ENCODE measurements around the gene PDCD11.

GRCh38 chr10:103455235-103455634 lies 58.8 kb downstream of the PDCD11 start:
- no peak for TF ChIP-seq CHD7 (IDR thresholded peaks at IDR 0.05; ENCODE audit: insufficient replicate concordance, low read length)
- no peak for TF ChIP-seq KDM1A (IDR thresholded peaks at IDR 0.05; ENCODE audit: borderline replicate concordance, low read length)
- TF ChIP-seq POLR2AphosphoS5 (IDR thresholded peaks at IDR 0.05; ENCODE audit: low read depth, low read length): no peak
- no peak for TF ChIP-seq TAF1 (IDR thresholded peaks at IDR 0.05; ENCODE audit: low read depth, low read length)
- TF ChIP-seq CTCF (IDR thresholded peaks at IDR 0.05; ENCODE audit: control extremely low read depth in 1 of 3, insufficient read depth in 1 of 3, low read depth in 1 of 3, low read length in 3 of 3): no peak
- no peak for TF ChIP-seq RAD21 (IDR thresholded peaks at IDR 0.05 in 1 of 2, conservative IDR thresholded peaks at IDR 0.05 in 1 of 2; ENCODE audit: low read depth in 2 of 2, low read length in 2 of 2)
